Activated naive CD4-positive, alpha-beta T cell treated with anti-CD3 and anti-CD28 coated beads, Interleukin-2, amount 50 U/mL, for 24 hours (primary cell): ENCODE data around the gene MFAP3L.
"Not testable (repeated sequence)": the region's sequence is repeated elsewhere in the genome, so short reads cannot be mapped to it uniquely, and the experiment has no call there.

Source experiments
- H3K27ac Mint-ChIP-seq: one replicate; pipeline ENCODE4 v1.8.0; 2021; ENCODE audit warnings: mild to moderate bottlenecking, mixed read lengths
- H3K27me3 Mint-ChIP-seq: one replicate; pipeline ENCODE4 v1.8.0; 2021; ENCODE audit warnings: mixed read lengths
- H3K36me3 Mint-ChIP-seq: one replicate; pipeline ENCODE4 v1.8.0; 2021; ENCODE audit warnings: mixed read lengths
- H3K4me1 Mint-ChIP-seq: one replicate; pipeline ENCODE4 v1.8.0; 2021; ENCODE audit warnings: mixed read lengths
- H3K4me3 Mint-ChIP-seq: one replicate; pipeline ENCODE4 v1.8.0; 2021; ENCODE audit warnings: mild to moderate bottlenecking, mixed read lengths
- H3K9me3 Mint-ChIP-seq: one replicate; pipeline ENCODE4 v1.8.0; 2021; ENCODE audit warnings: mixed read lengths

The MFAP3L gene

GRCh38 chr4:170026253-170027021 is at the start of gene MFAP3L:
MFAP3L (minus strand) TSS chr4:170026395; CDS start chr4:170005877, 20,518 bp downstream.
- peak within 1 kb of the TSS; percentile 93 for H3K4me3 Mint-ChIP-seq
- H3K9me3 Mint-ChIP-seq: no peaks in the 10 kb centered on the region
- H3K36me3 Mint-ChIP-seq: no peaks in the 10 kb centered on the region
- H3K27me3 Mint-ChIP-seq: peaks cover 2% of the 10 kb centered on the region
- peak within 1 kb of the TSS; percentile 92 for H3K27ac Mint-ChIP-seq
- H3K4me1 Mint-ChIP-seq: peaks cover 10% of the 10 kb centered on the region

GRCh38 chr4:170071196-170071595 is 45.0 kb upstream of the MFAP3L start:
- Mint-ChIP-seq H3K27me3 (peaks cover 8% of the 10 kb centered on the region), H3K9me3 (no peaks in the 10 kb centered on the region), H3K36me3 (no peaks in the 10 kb centered on the region), H3K4me3 (no peak overlapping the region), H3K4me1 (no peaks in the 10 kb centered on the region), H3K27ac (no peak overlapping the region)

GRCh38 chr4:170068438-170069128 is 42.4 kb upstream of the MFAP3L start:
- Mint-ChIP-seq H3K36me3 (no peaks in the 10 kb centered on the region), H3K27me3 (peaks cover 4% of the 10 kb centered on the region), H3K9me3 (no peaks in the 10 kb centered on the region), H3K27ac (no peak overlapping the region), H3K4me3 (no peak overlapping the region), H3K4me1 (no peaks in the 10 kb centered on the region)

- Mint-ChIP-seq H3K4me3 (no peak overlapping the region), H3K9me3 (no peaks in the 10 kb centered on the region), H3K36me3 (no peaks in the 10 kb centered on the region), H3K27ac (no peak overlapping the region), H3K4me1 (no peaks in the 10 kb centered on the region), H3K27me3 (peaks cover 4% of the 10 kb centered on the region)
Observed at GRCh38 chr4:170059421-170059820, 33.2 kb upstream of the MFAP3L start.

GRCh38 chr4:170058826-170059225 is 32.6 kb upstream of the MFAP3L start:
- no peaks in the 10 kb centered on the region for H3K4me1 Mint-ChIP-seq
- H3K9me3 Mint-ChIP-seq: no peaks in the 10 kb centered on the region
- H3K27me3 Mint-ChIP-seq: peaks cover 4% of the 10 kb centered on the region
- H3K4me3 Mint-ChIP-seq: no peak overlapping the region
- no peak overlapping the region for H3K27ac Mint-ChIP-seq
- no peaks in the 10 kb centered on the region for H3K36me3 Mint-ChIP-seq

- Mint-ChIP-seq H3K4me1 (no peaks in the 10 kb centered on the region), H3K36me3 (no peaks in the 10 kb centered on the region), H3K9me3 (no peaks in the 10 kb centered on the region), H3K27ac (no peak overlapping the region), H3K27me3 (peaks cover 4% of the 10 kb centered on the region), H3K4me3 (no peak overlapping the region)
Observed at GRCh38 chr4:170057866-170058265, 31.7 kb upstream of the MFAP3L start.

- H3K27me3 Mint-ChIP-seq: peaks cover 4% of the 10 kb centered on the region
- no peaks in the 10 kb centered on the region for H3K36me3 Mint-ChIP-seq
- H3K4me1 Mint-ChIP-seq: no peaks in the 10 kb centered on the region
- H3K27ac Mint-ChIP-seq: no peak overlapping the region
- no peak overlapping the region for H3K4me3 Mint-ChIP-seq
- no peaks in the 10 kb centered on the region for H3K9me3 Mint-ChIP-seq
Observed at GRCh38 chr4:170052919-170053318, 26.7 kb upstream of the MFAP3L start.

- no peaks in the 10 kb centered on the region for H3K36me3 Mint-ChIP-seq
- no peak overlapping the region for H3K4me3 Mint-ChIP-seq
- no peaks in the 10 kb centered on the region for H3K4me1 Mint-ChIP-seq
- no peaks in the 10 kb centered on the region for H3K9me3 Mint-ChIP-seq
- H3K27ac Mint-ChIP-seq: no peak overlapping the region
- H3K27me3 Mint-ChIP-seq: peaks cover 4% of the 10 kb centered on the region
Observed at GRCh38 chr4:170051402-170051801, 25.2 kb upstream of the MFAP3L start.

GRCh38 chr4:170049766-170050165 is 23.6 kb upstream of the MFAP3L start:
- Mint-ChIP-seq H3K27ac (no peak overlapping the region), H3K4me3 (no peak overlapping the region), H3K36me3 (no peaks in the 10 kb centered on the region), H3K4me1 (no peaks in the 10 kb centered on the region), H3K9me3 (no peaks in the 10 kb centered on the region), H3K27me3 (peaks cover under 1% of the 10 kb centered on the region)

GRCh38 chr4:170047771-170048354 is 21.7 kb upstream of the MFAP3L start:
- no peaks in the 10 kb centered on the region for H3K9me3 Mint-ChIP-seq
- H3K4me1 Mint-ChIP-seq: no peaks in the 10 kb centered on the region
- H3K36me3 Mint-ChIP-seq: no peaks in the 10 kb centered on the region
- no peaks in the 10 kb centered on the region for H3K27me3 Mint-ChIP-seq
- no peak overlapping the region for H3K27ac Mint-ChIP-seq
- H3K4me3 Mint-ChIP-seq: no peak overlapping the region

- not testable (repeated sequence) for H3K36me3 Mint-ChIP-seq, H3K27ac Mint-ChIP-seq
Observed at GRCh38 chr4:170046156-170046555, 20.0 kb upstream of the MFAP3L start.

GRCh38 chr4:170040031-170040680 is 14.0 kb upstream of the MFAP3L start:
- Mint-ChIP-seq H3K4me1 (no peaks in the 10 kb centered on the region), H3K27me3 (no peaks in the 10 kb centered on the region), H3K4me3 (no peak overlapping the region), H3K9me3 (no peaks in the 10 kb centered on the region), H3K27ac (no peak overlapping the region), H3K36me3 (no peaks in the 10 kb centered on the region)

More at GRCh38 chr4:170046156-170046555, 20.0 kb upstream of the MFAP3L start:
- not testable (repeated sequence) for H3K27me3 Mint-ChIP-seq, H3K4me3 Mint-ChIP-seq, H3K4me1 Mint-ChIP-seq, H3K9me3 Mint-ChIP-seq

- no peaks in the 10 kb centered on the region for H3K36me3 Mint-ChIP-seq
- no peak overlapping the region for H3K4me3 Mint-ChIP-seq
- H3K4me1 Mint-ChIP-seq: no peaks in the 10 kb centered on the region
- no peaks in the 10 kb centered on the region for H3K9me3 Mint-ChIP-seq
- H3K27me3 Mint-ChIP-seq: no peaks in the 10 kb centered on the region
- no peak overlapping the region for H3K27ac Mint-ChIP-seq
Observed at GRCh38 chr4:170038769-170039168, 12.6 kb upstream of the MFAP3L start.

- Mint-ChIP-seq H3K36me3 (no peaks in the 10 kb centered on the region), H3K9me3 (no peaks in the 10 kb centered on the region), H3K4me1 (no peaks in the 10 kb centered on the region), H3K27me3 (no peaks in the 10 kb centered on the region), H3K27ac (no peak overlapping the region), H3K4me3 (no peak overlapping the region)
Observed at GRCh38 chr4:170038232-170038631, 12.0 kb upstream of the MFAP3L start.

- no peak overlapping the region for H3K27ac Mint-ChIP-seq
- no peaks in the 10 kb centered on the region for H3K9me3 Mint-ChIP-seq
- no peaks in the 10 kb centered on the region for H3K36me3 Mint-ChIP-seq
Observed at GRCh38 chr4:170037481-170037880, 11.3 kb upstream of the MFAP3L start.

GRCh38 chr4:170035845-170036244 is 9.7 kb upstream of the MFAP3L start:
- no peaks in the 10 kb centered on the region for H3K36me3 Mint-ChIP-seq
- H3K27ac Mint-ChIP-seq: no peak overlapping the region
- H3K9me3 Mint-ChIP-seq: no peaks in the 10 kb centered on the region
- H3K27me3 Mint-ChIP-seq: no peaks in the 10 kb centered on the region
- H3K4me1 Mint-ChIP-seq: no peaks in the 10 kb centered on the region
- no peak overlapping the region for H3K4me3 Mint-ChIP-seq

More at GRCh38 chr4:170037481-170037880, 11.3 kb upstream of the MFAP3L start:
- Mint-ChIP-seq H3K27me3 (no peaks in the 10 kb centered on the region), H3K4me1 (no peaks in the 10 kb centered on the region), H3K4me3 (no peak overlapping the region)
